NB4 (cell line): ENCODE results near the gene BRD4.

Source experiments
- POLR2A ChIP-seq: IDR thresholded peaks from 2 replicates; pipeline ENCODE4 v1.6.1; 2011; ENCODE audit warnings: mild to moderate bottlenecking; ENCODE audit not compliant: insufficient read length; ENCODE audit errors: extremely low read depth
- TF ChIP-seq, protein P1 (sequence below): IDR thresholded peaks from one replicate; pipeline ENCODE4 v1.5.1; 2012; ENCODE audit warnings: low read depth, low read length
- TF ChIP-seq, protein P2 (sequence below): IDR thresholded peaks from 2 replicates; pipeline ENCODE4 v1.6.1; 2011; ENCODE audit warnings: low read depth, low read length

DNA sequence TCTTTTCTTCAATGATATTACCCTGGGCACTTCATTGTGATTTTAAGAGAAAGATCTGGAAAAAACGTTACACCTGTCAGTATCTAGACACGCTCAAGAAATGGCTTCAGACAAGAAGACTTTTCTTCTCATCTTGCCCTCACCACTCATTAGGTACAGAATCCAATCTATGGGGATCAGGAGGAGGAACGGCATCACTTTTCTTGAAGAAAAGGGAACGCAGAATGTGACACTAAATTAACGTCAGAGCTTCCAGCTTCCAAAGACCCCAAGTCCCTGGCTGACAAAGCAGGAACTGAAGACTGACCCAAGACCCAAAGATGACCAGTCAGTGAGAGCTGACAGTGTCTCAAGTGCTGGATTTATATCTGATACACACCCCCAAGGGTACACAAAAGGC, 48.2 kb downstream of the BRD4 start:
- TF ChIP-seq, protein P1, sequence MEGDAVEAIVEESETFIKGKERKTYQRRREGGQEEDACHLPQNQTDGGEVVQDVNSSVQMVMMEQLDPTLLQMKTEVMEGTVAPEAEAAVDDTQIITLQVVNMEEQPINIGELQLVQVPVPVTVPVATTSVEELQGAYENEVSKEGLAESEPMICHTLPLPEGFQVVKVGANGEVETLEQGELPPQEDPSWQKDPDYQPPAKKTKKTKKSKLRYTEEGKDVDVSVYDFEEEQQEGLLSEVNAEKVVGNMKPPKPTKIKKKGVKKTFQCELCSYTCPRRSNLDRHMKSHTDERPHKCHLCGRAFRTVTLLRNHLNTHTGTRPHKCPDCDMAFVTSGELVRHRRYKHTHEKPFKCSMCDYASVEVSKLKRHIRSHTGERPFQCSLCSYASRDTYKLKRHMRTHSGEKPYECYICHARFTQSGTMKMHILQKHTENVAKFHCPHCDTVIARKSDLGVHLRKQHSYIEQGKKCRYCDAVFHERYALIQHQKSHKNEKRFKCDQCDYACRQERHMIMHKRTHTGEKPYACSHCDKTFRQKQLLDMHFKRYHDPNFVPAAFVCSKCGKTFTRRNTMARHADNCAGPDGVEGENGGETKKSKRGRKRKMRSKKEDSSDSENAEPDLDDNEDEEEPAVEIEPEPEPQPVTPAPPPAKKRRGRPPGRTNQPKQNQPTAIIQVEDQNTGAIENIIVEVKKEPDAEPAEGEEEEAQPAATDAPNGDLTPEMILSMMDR, result no peak
- no peak for TF ChIP-seq POLR2A
- TF ChIP-seq, protein P2, sequence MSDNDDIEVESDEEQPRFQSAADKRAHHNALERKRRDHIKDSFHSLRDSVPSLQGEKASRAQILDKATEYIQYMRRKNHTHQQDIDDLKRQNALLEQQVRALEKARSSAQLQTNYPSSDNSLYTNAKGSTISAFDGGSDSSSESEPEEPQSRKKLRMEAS, result no peak
